MCF 10A (cell line): ENCODE measurements around the gene HSD3B1. TPM values are rescaled to one million over a fixed set of nuclear protein-coding genes. Genes with fewer than 3 reads are reported as not detected.
"Not testable (repeated sequence)": the region's sequence is repeated elsewhere in the genome, so short reads cannot be mapped to it uniquely, and the experiment has no call there.

Experiments
- BruUV-seq: library from RNA; stranded (reverse); fragments of 400-500 nt; replicated peaks from 2 replicates; lab custom pipeline; 2021; lab: Mats Ljungman, UMichigan
- CTCF ChIA-PET: fragments of 300-600 bp; sonication (Branson Sonifier 250); formaldehyde crosslinking; extraction: SDS; loops from one replicate; lab custom pipeline; 2021; ENCODE audit warnings: antibody characterized with exemption, inconsistent platforms; lab: Yijun Ruan, JAX
- POLR2A ChIA-PET: fragments of 300-600, 350-650 bp; sonication (Branson Sonifier 250); formaldehyde crosslinking; extraction: SDS; loops from one replicate; lab custom pipeline; 2020; ENCODE audit warnings: antibody characterized with exemption, inconsistent platforms; lab: Yijun Ruan, JAX
- DNase-seq: peaks from one replicate; pipeline ENCODE4 v3.0.0-alpha.2; 2018; ENCODE audit not compliant: unreplicated experiment
- H3K27ac Mint-ChIP-seq: one replicate; pipeline ENCODE4 v1.8.0; 2022; ENCODE audit warnings: mild to moderate bottlenecking, low read depth, mixed read lengths; ENCODE audit not compliant: unreplicated experiment
- H3K27me3 Mint-ChIP-seq: one replicate; pipeline ENCODE4 v1.8.0; 2022; ENCODE audit warnings: mixed read lengths; ENCODE audit not compliant: insufficient read depth, unreplicated experiment
- H3K36me3 Mint-ChIP-seq: one replicate; pipeline ENCODE4 v1.8.0; 2022; ENCODE audit warnings: mild to moderate bottlenecking, moderate library complexity, mixed read lengths; ENCODE audit not compliant: insufficient read depth, unreplicated experiment
- H3K4me1 Mint-ChIP-seq: one replicate; pipeline ENCODE4 v1.8.0; 2022; ENCODE audit warnings: mixed read lengths; ENCODE audit not compliant: insufficient read depth, unreplicated experiment
- H3K4me3 Mint-ChIP-seq: one replicate; pipeline ENCODE4 v1.8.0; 2022; ENCODE audit warnings: mild to moderate bottlenecking, moderate library complexity, mixed read lengths; ENCODE audit not compliant: unreplicated experiment
- H3K9me3 Mint-ChIP-seq: one replicate; pipeline ENCODE4 v1.8.0; 2022; ENCODE audit warnings: mixed read lengths; ENCODE audit not compliant: unreplicated experiment
- CTCF ChIP-seq: fragments of 200-600 bp; IDR thresholded peaks from one replicate; pipeline ENCODE4 v1.8.0; 2022; ENCODE audit warnings: antibody characterized with exemption, mild to moderate bottlenecking; ENCODE audit not compliant: unreplicated experiment
- intact Hi-C: fragments of 100-400 bp; cut with micrococcal nuclease; formaldehyde crosslinking; loops from 2 replicates; pipeline ENCODE4 v1.14.1; 2022
- total RNA-seq: library from RNA; stranded (reverse); gene quantifications from 2 replicates; pipeline ENCODE4 v1.2.3, GENCODE V29; 2022

Gene HSD3B1
- total RNA-seq, 1 experiment from 2014 or later = not detected

DNA sequence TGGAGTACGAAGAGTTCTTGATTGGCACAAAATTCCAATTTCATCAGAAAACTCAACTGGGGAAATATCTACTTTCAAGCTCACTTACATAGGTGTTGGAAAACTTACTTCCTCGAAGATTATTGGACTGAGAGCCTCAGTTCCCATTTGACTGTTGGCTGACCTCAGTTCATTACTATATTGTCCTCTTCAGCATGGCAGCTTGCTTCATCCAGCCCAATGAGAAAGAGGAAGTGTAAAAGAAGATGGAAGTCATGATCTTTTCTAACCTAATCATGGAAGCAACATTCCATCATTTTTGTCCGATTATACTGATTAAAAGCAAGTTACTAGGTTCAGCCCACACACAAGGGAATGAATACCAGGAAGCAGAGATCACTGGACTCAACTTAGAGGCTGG, 49.4 kb downstream of the HSD3B1 start:
- CTCF ChIA-PET = no interaction called here
- Mint-ChIP-seq H3K4me3 (no peak overlapping the region), H3K27me3 (no peaks in the 10 kb centered on the region), H3K9me3 (no peaks in the 10 kb centered on the region), H3K4me1 (peaks cover 11% of the 10 kb centered on the region), H3K36me3 (no peaks in the 10 kb centered on the region), H3K27ac (no peak overlapping the region)
- POLR2A ChIA-PET = no interaction called here
- no peak for DNase-seq
- intact Hi-C loops = no loop called here
- no TSS peak for BruUV-seq
- no peak for TF ChIP-seq CTCF

DNA sequence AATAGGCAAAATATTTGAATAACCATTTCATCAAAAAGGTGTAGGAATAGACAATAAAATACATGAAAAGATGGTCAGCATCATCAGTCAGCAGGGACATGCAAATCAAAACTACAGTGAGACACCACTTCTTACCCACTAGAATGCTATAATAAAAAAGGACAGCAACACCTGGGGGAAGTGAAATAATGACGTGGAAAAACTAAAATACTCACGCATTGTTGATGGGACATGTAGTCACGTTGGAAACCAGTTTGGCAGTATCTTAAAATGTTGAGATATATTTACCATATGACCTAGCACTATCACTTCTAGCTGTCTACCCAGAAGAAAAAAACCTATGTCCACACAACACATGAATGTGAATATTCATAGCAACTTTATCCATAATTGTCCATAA, 53.4 kb downstream of the HSD3B1 start:
- H3K4me3 Mint-ChIP-seq, POLR2A ChIA-PET, H3K9me3 Mint-ChIP-seq, intact Hi-C loops, H3K36me3 Mint-ChIP-seq, BruUV-seq, H3K27ac Mint-ChIP-seq, DNase-seq, H3K4me1 Mint-ChIP-seq: not testable (repeated sequence)
- CTCF ChIA-PET = interaction anchor here (0.7 kb wide), 1 partner anchor 331 kb away, joined by 3 read pairs; no protein-coding TSS in a partner anchor
- H3K27me3 Mint-ChIP-seq = peaks cover 13% of the 10 kb centered on the region

- peaks cover 17% of the 10 kb centered on the region for H3K4me1 Mint-ChIP-seq
- peaks cover 13% of the 10 kb centered on the region for H3K27me3 Mint-ChIP-seq
- H3K36me3 Mint-ChIP-seq = no peaks in the 10 kb centered on the region
- no peaks in the 10 kb centered on the region for H3K9me3 Mint-ChIP-seq
- BruUV-seq = no TSS peak
- POLR2A ChIA-PET = interaction anchor here (0.7 kb wide), 1 partner anchor 304 kb away, joined by 3 read pairs; no protein-coding TSS in a partner anchor
- H3K27ac Mint-ChIP-seq = no peak overlapping the region
- CTCF ChIA-PET = interaction anchor here (0.7 to 1.0 kb wide), 2 partner anchors 89 to 99 kb away, joined by 3 read pairs; no protein-coding TSS in a partner anchor
- intact Hi-C loops = no loop called here
- no peak for DNase-seq
- no peak overlapping the region for H3K4me3 Mint-ChIP-seq
- TF ChIP-seq CTCF = no peak
These were observed 57.5 kb downstream of the HSD3B1 start for GRCh38 chr1:119564548-119564947.

Other genes starting within 250 kb of the HSD3B1 start
- not detected in 2 replicates for gene HAO2, start 138.4 kb upstream of the HSD3B1 start, total RNA-seq
- not detected in 2 replicates for gene HSD3B2, start 92.1 kb upstream of the HSD3B1 start, total RNA-seq
- gene ZNF697, start 141.1 kb downstream of the HSD3B1 start, total RNA-seq = 12.2 and 13.2 TPM in 2 replicates
- gene PHGDH, start 204.7 kb downstream of the HSD3B1 start, total RNA-seq = 165 and 198 TPM in 2 replicates